Measurements from ENCODE around the gene MEIS2.

Gene MEIS2

DNA sequence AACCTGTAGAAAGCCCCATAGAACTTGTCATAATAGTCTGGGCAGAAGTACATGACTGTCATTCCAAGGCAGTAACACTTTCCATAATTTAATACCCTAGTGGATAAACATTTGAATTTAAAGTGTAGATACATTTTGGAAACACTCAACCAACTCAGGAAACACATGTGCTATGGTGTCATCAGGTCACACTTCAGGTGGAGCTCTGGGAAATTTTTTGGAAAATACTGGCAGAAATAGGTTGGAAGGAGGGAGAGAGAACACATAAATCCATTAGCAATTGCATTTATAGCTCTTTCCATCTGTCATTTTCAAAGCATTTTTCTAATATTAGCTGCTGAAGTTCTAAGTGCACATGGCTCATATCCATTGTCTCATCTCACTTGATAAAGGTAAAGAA lies 135.7 kb downstream of the MEIS2 start:
- Mint-ChIP-seq H3K27ac (no peak overlapping the region), H3K36me3 (ENCODE audit: low read depth) (peaks cover 9% of the 10 kb centered on the region), H3K27me3 (ENCODE audit: low read depth) (no peaks in the 10 kb centered on the region), H3K4me3 (no peak overlapping the region), H3K4me1 (peaks cover 15% of the 10 kb centered on the region), H3K9me3 (no peaks in the 10 kb centered on the region)
- TF ChIP-seq CTCF (IDR thresholded peaks at IDR 0.05; ENCODE audit: unreplicated experiment in 3 of 3), result no peak

GRCh38 chr15:36961956-36962355 lies 138.4 kb downstream of the MEIS2 start:
- Mint-ChIP-seq H3K27ac (no peak overlapping the region), H3K27me3 (ENCODE audit: low read depth) (no peaks in the 10 kb centered on the region), H3K4me1 (peaks cover 29% of the 10 kb centered on the region), H3K4me3 (no peak overlapping the region), H3K36me3 (ENCODE audit: low read depth) (peaks cover 16% of the 10 kb centered on the region), H3K9me3 (no peaks in the 10 kb centered on the region)
- TF ChIP-seq CTCF (IDR thresholded peaks at IDR 0.05; ENCODE audit: unreplicated experiment in 3 of 3), result no peak

GRCh38 chr15:36960947-36961227 lies 139.5 kb downstream of the MEIS2 start:
- H3K27ac Mint-ChIP-seq, result peak overlapping the region; percentile 8 to 60 (median 53)
- TF ChIP-seq CTCF (IDR thresholded peaks at IDR 0.05; ENCODE audit: unreplicated experiment in 3 of 3), result no peak
- H3K36me3 Mint-ChIP-seq (ENCODE audit: low read depth), result peaks cover 19% of the 10 kb centered on the region
- no peaks in the 10 kb centered on the region for H3K27me3 Mint-ChIP-seq (ENCODE audit: low read depth)
- H3K9me3 Mint-ChIP-seq, result no peaks in the 10 kb centered on the region
- peaks cover 29% of the 10 kb centered on the region for H3K4me1 Mint-ChIP-seq
- H3K4me3 Mint-ChIP-seq, result no peak overlapping the region

DNA sequence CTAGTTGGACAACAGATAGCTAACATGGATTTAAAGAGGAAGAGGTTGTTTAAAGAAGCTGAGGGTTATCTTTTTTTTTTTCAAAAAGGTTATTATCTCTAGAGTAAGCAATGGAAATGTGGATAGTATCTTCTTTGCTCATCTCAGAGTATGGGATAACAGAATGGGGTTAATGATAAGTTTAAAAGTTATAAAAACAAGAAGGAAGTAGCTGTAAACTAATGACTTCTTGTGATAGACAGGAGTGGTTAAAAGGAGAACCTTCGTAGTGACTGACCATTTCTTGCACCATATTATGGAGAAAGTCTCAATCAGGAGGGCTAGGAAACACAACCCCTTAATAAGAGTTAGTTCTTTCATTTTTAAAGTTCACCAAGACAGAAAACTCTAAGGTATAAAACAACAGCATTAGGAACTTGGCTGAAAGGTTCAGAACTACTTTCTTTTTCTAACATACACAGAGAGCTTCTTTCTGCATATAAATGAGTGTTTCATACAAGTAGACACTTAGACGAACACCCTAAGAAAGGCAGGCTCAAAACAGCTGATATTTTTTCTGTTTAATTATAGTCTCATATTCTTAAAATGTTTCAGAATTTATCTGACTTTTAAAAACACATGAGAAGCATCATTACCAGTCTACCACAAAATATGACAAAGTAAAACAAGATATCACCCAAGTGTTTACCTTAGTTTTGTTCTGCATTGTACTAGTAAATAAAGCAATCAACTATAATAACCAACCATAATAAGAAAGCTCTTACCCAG lies 140.0 kb downstream of the MEIS2 start:
- H3K4me3 Mint-ChIP-seq, result peak overlapping the region in 1 of 3 experiments; percentile 1
- H3K9me3 Mint-ChIP-seq, result no peaks in the 10 kb centered on the region
- no peak for TF ChIP-seq CTCF (IDR thresholded peaks at IDR 0.05; ENCODE audit: unreplicated experiment in 3 of 3)
- H3K4me1 Mint-ChIP-seq, result peaks cover 29% of the 10 kb centered on the region
- H3K27me3 Mint-ChIP-seq (ENCODE audit: low read depth), result no peaks in the 10 kb centered on the region
- peaks cover 23% of the 10 kb centered on the region for H3K36me3 Mint-ChIP-seq (ENCODE audit: low read depth)
- peak overlapping the region; percentile 53 to 67 (median 60) for H3K27ac Mint-ChIP-seq

GRCh38 chr15:36959746-36960145 lies 140.6 kb downstream of the MEIS2 start:
- H3K27ac Mint-ChIP-seq, result peak overlapping the region; percentile 53 to 67 (median 60)

More at GRCh38 chr15:36959746-36960145, 140.6 kb downstream of the MEIS2 start:
- peaks cover 27% of the 10 kb centered on the region for H3K36me3 Mint-ChIP-seq (ENCODE audit: low read depth)
- H3K4me1 Mint-ChIP-seq, result peaks cover 29% of the 10 kb centered on the region
- H3K4me3 Mint-ChIP-seq, result peak overlapping the region in 1 of 3 experiments; percentile 1
- H3K9me3 Mint-ChIP-seq, result no peaks in the 10 kb centered on the region
- TF ChIP-seq CTCF (IDR thresholded peaks at IDR 0.05; ENCODE audit: unreplicated experiment in 3 of 3), result no peak
- H3K27me3 Mint-ChIP-seq (ENCODE audit: low read depth), result no peaks in the 10 kb centered on the region

Data from nephron (organoid).